Activated CD8-positive, alpha-beta T cell treated with anti-CD3 and anti-CD28 coated beads, Interleukin-2, amount 10 ng/mL, durations not matched to agents 7 days and 5 days (primary cell): ENCODE results near the gene CLIC6. TPM values are rescaled to one million over a fixed set of nuclear protein-coding genes. Genes with fewer than 3 reads are reported as not detected.
A peak's percentile ranks its signal among the peaks of the same experiment; 100 is the strongest.

ENCODE experiments used
- ATAC-seq: fragments of 150-1000 bp; cut with Tn5 transposase; one replicate; pipeline ENCODE4 v1.10.0; 2021; ENCODE audit warnings: moderate library complexity
- CTCF ChIA-PET: fragments of 350-600 bp; sonication (Branson Sonifier 250); formaldehyde crosslinking; loops from one replicate; lab custom pipeline; 2021; ENCODE audit warnings: antibody characterized with exemption; lab: Charles Lee
- POLR2A ChIA-PET: fragments of 350-600 bp; sonication (Branson Sonifier 250); formaldehyde crosslinking; loops from one replicate; lab custom pipeline; 2021; ENCODE audit warnings: antibody characterized with exemption; lab: Charles Lee
- DNase-seq: peaks from one replicate; pipeline ENCODE4 v3.0.0-alpha.2; 2020
- H3K27ac Mint-ChIP-seq: one replicate; pipeline ENCODE4 v1.8.0; 2021; ENCODE audit warnings: mild to moderate bottlenecking, mixed read lengths
- H3K27me3 Mint-ChIP-seq: one replicate; pipeline ENCODE4 v1.8.0; 2021; ENCODE audit warnings: low read depth, mixed read lengths
- H3K36me3 Mint-ChIP-seq: one replicate; pipeline ENCODE4 v1.8.0; 2021; ENCODE audit warnings: low read depth, mixed read lengths
- H3K4me1 Mint-ChIP-seq: one replicate; pipeline ENCODE4 v1.8.0; 2021; ENCODE audit warnings: low read depth, mixed read lengths
- H3K4me3 Mint-ChIP-seq: one replicate; pipeline ENCODE4 v1.8.0; 2021; ENCODE audit warnings: mild to moderate bottlenecking, mixed read lengths
- H3K9me3 Mint-ChIP-seq: one replicate; pipeline ENCODE4 v1.8.0; 2022; ENCODE audit warnings: mixed read lengths; ENCODE audit not compliant: insufficient read depth
- total RNA-seq, 2 experiments: library from RNA; stranded (reverse); gene quantifications; one replicate each; pipeline ENCODE4 v1.2.3, GENCODE V29; 2021

Gene CLIC6
- total RNA-seq, 2 experiments from 2014 or later = 0.08 to 0.21 TPM

DNA sequence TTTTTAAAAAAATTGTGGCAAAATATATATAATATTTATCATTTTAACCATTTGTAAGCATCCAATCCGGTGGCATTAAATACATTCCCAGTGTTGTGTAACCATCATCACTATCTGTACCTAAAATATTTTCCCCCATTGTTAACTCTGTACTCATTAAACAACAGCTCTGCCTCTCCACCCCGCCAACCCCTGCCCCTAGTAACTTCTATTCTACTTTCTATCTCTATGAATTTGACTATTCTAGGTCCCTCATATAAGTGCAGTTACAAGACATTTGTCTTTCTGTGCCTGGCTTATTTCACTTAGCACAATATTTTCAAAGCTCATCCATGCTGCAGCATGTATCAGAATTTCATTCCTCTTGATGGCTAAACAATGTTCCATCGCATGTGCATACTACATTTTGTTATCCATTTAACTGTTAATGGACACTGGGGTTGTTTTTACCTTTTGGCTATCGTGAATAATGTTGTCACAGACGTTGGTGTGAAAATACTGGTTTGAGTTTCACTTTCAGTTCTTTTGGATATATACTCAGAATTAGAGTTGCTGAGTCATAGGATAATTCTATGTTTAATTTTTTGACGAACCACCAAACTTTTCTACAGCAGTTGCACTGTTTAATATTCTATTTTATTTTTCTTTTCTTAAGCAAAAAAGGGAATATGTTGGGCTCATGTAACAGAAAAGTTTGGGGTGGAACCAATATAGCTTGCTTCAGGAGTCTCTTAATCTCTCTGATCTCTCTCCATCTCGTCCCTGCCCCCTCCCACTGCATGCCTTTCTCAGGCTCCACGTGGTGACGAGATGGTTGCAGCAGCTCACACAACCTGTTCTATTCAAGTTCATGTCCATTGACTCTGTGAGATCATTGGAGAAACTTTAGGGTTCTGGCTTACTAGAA is 28.7 kb upstream of the CLIC6 start:
- Mint-ChIP-seq H3K36me3 (peaks cover 4% of the 10 kb centered on the region), H3K9me3 (no peaks in the 10 kb centered on the region), H3K4me1 (peaks cover 25% of the 10 kb centered on the region), H3K4me3 (peak overlapping the region; percentile 59), H3K27me3 (no peaks in the 10 kb centered on the region), H3K27ac (peak overlapping the region; percentile 83)
- peak; percentile 51 for ATAC-seq
- CTCF ChIA-PET = interaction anchor here (1.0 to 2.1 kb wide), 2 partner anchors 9 to 278 kb away, joined by 4 to 8 read pairs; no protein-coding TSS in a partner anchor
- peak; percentile 35 for DNase-seq
- POLR2A ChIA-PET = interaction anchor here (0.9 kb wide), 1 partner anchor 26 kb away, joined by 3 read pairs; no protein-coding TSS in a partner anchor

DNA sequence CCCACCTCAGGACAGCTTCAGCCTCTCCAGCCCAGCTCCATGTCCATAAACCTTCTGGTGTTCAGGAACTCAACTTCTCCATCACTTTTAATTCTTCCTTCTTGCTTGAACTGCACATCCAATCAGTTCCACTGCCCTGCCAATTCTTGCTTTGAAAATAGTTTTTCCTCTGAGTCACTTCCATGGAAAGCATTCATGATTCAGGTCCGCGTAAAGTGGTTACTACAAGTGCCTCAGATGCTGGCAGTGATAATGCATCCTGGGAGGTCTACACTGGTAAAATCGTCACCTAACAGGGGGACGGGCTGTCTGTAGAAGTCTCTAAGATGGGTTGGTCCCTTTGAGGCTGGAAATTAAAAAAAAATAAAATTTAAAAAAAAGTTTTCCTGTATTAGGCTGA is 27.9 kb upstream of the CLIC6 start:
- CTCF ChIA-PET = interaction anchor here (1.2 to 2.1 kb wide), 2 partner anchors 9 to 10 kb away, joined by 3 to 8 read pairs; no protein-coding TSS in a partner anchor
- DNase-seq (no peak), ATAC-seq (no peak)
- Mint-ChIP-seq H3K4me3 (peak overlapping the region; percentile 59), H3K4me1 (peaks cover 25% of the 10 kb centered on the region), H3K36me3 (peaks cover 4% of the 10 kb centered on the region), H3K27ac (peak overlapping the region; percentile 83), H3K27me3 (no peaks in the 10 kb centered on the region), H3K9me3 (no peaks in the 10 kb centered on the region)
- POLR2A ChIA-PET = no interaction called here

DNA sequence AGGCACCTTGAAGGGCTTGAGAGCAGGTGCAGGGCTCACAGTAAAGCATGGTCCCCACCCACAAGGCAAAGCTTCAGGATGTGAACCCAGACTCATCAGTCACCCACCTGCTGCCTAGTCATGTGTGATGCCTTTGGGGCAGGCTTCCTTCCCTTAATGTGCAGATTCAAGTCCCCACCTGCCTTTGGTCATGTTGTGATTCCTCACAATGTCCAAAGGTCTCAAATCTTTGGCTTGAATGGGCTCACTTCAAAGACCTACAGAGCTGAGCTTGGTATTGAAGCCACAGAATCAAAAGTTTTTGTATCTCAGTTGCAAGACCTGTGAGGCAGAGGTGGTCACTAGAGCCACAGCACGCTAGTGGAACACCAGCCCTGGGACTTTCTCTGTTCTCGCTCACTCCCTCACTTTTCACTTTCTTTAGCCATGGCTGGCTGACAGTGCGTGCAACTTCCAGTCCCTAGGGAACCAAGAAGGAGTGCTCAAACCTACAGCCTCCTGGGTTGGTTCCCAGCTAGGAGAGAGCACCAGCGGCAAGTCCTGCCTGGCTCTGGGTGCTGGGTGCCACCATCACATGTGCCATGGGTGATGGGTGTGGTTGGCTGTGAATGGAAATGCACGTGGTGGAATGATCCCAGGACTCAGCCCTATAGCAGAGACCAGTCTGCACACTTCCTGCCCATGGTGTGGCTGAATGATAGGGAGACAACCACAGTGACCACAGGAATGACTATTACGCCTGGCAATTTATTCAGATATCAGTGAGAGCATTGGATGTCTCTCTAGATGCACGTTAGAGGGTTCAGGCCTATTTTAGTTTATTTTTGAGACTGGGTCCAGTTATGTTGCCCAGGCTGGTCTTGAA is 26.4 kb upstream of the CLIC6 start:
- POLR2A ChIA-PET = no interaction called here
- ATAC-seq = no peak
- H3K9me3 Mint-ChIP-seq = no peaks in the 10 kb centered on the region
- peaks cover 22% of the 10 kb centered on the region for H3K4me1 Mint-ChIP-seq
- H3K27ac Mint-ChIP-seq = no peak overlapping the region
- no peak for DNase-seq
- H3K4me3 Mint-ChIP-seq = no peak overlapping the region
- peaks cover 2% of the 10 kb centered on the region for H3K27me3 Mint-ChIP-seq
- peaks cover 4% of the 10 kb centered on the region for H3K36me3 Mint-ChIP-seq
- CTCF ChIA-PET = interaction anchor here (1.2 kb wide), 1 partner anchor 7 kb away, joined by 3 read pairs; no protein-coding TSS in a partner anchor

DNA sequence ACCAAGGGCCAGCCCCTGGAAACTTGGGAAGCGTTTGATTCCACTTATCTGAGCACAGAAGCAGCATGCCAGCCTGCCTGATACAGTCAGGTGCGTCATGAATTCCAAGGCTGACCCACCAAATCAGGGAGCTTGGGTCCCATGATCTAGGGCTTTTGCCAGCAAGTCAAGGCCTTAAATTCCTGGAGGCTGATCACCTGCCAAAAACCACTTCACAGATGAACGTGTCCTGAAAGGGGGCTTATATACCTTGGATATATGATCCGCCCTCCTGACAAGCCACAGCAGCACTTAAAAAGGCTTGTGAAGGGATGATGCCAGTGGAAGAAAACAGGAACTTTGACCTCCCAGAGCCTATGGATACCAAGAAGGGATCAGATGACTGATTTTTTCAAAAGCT is 24.0 kb upstream of the CLIC6 start:
- POLR2A ChIA-PET = no interaction called here
- ATAC-seq = no peak
- CTCF ChIA-PET = no interaction called here

DNA sequence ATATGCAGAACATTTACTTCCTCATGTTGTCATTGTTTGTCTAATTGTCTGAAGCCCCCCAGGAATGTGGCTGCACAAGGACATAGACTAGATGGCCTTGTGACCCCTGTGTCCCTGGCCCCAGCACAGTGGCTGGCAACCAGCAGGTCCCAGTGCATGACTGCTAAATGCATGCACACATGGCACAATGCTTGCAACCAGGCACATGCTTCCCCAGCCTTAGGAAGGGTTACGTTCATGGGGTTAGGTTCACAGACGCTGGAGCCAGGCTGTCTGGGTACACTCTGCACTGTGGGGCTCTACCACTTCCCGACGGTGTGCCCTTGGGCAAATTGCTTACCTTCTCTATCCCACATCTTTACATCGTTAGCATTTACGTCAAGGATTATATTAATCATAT is 21.2 kb upstream of the CLIC6 start:
- DNase-seq (no peak), ATAC-seq (no peak)
- peaks cover 2% of the 10 kb centered on the region for H3K4me1 Mint-ChIP-seq
- ChIA-PET POLR2A (no interaction called here), CTCF (no interaction called here)
- no peak overlapping the region for H3K27ac Mint-ChIP-seq
- peaks cover 4% of the 10 kb centered on the region for H3K9me3 Mint-ChIP-seq
- no peaks in the 10 kb centered on the region for H3K36me3 Mint-ChIP-seq
- H3K27me3 Mint-ChIP-seq = peaks cover 24% of the 10 kb centered on the region
- H3K4me3 Mint-ChIP-seq = no peak overlapping the region

More for the DNA sequence above, 24.0 kb upstream of the CLIC6 start:
- no peak overlapping the region for H3K27ac Mint-ChIP-seq
- no peak overlapping the region for H3K4me3 Mint-ChIP-seq
- peaks cover 13% of the 10 kb centered on the region for H3K4me1 Mint-ChIP-seq
- DNase-seq = no peak
- peaks cover 12% of the 10 kb centered on the region for H3K27me3 Mint-ChIP-seq
- H3K9me3 Mint-ChIP-seq = no peaks in the 10 kb centered on the region
- H3K36me3 Mint-ChIP-seq = peaks cover 4% of the 10 kb centered on the region

DNA sequence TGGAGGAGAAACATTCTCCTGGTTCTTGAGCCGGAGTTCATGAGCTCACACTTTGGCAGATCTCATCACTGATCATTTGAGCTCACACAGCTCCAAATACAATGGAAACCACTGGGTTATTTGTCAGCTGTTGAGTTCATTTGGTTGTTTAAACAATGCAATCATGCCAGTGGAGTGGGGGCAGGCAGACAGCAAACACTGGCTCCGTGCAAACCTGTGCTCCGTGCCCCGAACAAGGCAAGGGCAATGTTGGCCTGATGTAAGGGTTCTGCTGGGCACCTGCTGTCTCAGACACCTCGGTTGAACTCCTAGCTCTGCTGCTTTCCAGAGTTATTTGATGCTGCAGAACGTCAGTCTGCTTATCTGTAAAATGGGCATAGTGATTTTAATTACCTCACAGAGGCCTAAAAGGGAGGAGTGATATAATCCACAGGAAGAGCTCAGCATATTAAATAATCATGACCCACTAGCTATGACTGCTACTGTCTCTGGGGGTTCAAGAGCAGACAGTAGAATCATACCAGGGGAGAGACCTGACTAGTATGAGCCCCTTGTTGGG is 20.0 kb upstream of the CLIC6 start:
- DNase-seq (no peak), ATAC-seq (no peak)
- H3K36me3 Mint-ChIP-seq = no peaks in the 10 kb centered on the region
- ChIA-PET CTCF (interaction anchor here (1.0 kb wide), 1 partner anchor 18 kb away, joined by 5 read pairs; no protein-coding TSS in a partner anchor), POLR2A (no interaction called here)
- H3K9me3 Mint-ChIP-seq = peaks cover 4% of the 10 kb centered on the region
- H3K4me3 Mint-ChIP-seq = no peak overlapping the region
- peaks cover 2% of the 10 kb centered on the region for H3K4me1 Mint-ChIP-seq
- H3K27ac Mint-ChIP-seq = no peak overlapping the region
- H3K27me3 Mint-ChIP-seq = peaks cover 25% of the 10 kb centered on the region

DNA sequence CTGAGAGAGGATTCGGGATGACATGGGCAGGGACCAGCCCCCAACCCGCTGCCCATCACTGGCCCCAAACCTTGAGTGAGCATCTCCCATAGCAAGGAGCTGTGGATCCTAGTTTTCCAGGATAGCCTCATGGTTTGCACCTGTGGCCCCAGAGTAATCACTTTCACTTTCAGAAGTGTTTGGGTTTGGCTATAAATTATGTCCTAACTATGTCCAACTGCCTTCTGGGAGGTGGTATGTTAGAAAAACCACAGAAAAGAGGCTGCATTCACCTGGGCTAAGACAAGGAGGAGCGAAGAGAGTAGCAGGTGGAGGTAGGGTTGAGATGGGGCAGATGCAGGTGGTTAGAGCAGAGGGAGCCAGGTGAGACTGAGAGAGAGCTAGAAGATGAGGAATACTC is 19.4 kb upstream of the CLIC6 start:
- peaks cover 2% of the 10 kb centered on the region for H3K4me1 Mint-ChIP-seq
- ChIA-PET CTCF (interaction anchor here (0.7 to 0.9 kb wide), 2 partner anchors 8 to 18 kb away, joined by 3 read pairs; no protein-coding TSS in a partner anchor), POLR2A (no interaction called here)
- no peak overlapping the region for H3K4me3 Mint-ChIP-seq
- H3K27ac Mint-ChIP-seq = no peak overlapping the region
- DNase-seq (no peak), ATAC-seq (no peak)
- H3K36me3 Mint-ChIP-seq = no peaks in the 10 kb centered on the region
- peaks cover 4% of the 10 kb centered on the region for H3K9me3 Mint-ChIP-seq
- H3K27me3 Mint-ChIP-seq = peaks cover 26% of the 10 kb centered on the region

DNA sequence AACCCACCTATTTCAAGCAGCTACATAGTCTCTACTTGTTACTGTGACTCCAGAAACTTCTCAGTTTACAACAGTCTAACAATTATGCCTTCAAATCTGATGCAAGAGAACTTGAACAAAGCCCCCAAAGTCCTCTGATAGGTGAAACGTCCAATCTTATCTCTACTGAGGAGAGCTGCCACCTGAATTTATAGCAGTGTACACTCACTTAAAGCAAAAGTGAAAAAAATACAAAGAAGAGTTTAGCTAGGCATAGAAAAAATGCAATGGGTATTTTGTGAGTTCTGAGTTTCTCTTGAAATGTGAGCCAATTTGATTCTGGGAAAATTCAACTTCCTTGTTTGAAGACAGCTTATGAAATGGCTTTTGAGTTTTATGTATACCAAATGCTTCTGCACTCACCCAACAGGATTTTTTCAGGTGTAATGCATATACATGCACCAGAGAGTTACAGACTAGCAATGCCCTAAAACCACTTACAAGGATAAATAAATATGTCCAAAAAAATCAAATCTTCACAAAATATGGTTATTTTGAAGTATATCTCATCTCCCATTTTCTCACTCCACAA is 17.8 kb upstream of the CLIC6 start:
- ATAC-seq = no peak

DNA sequence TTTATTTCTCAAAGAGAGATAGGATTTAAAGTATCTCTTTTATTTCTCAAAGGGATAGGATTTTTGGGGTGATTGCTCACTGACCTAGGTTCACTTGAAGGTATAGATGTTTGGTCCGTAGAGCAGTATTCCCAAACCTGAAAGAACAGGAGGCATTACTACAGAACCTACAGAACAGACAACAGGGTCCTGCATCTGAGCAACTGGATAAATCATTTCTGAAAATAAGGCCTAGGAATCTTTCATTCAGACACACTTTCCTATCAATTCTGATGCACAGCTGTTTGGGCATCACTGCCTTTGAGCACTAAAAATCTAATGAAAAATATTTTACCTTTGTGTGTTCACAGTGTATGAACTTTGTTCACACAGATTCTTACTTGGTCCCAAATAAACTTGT is 17.2 kb upstream of the CLIC6 start:
- DNase-seq = no peak
- POLR2A ChIA-PET = no interaction called here
- peaks cover 2% of the 10 kb centered on the region for H3K4me1 Mint-ChIP-seq
- ATAC-seq = no peak
- CTCF ChIA-PET = interaction anchor here (1.1 kb wide), 1 partner anchor 290 kb away, joined by 4 read pairs; no protein-coding TSS in a partner anchor
- peaks cover 4% of the 10 kb centered on the region for H3K9me3 Mint-ChIP-seq
- no peak overlapping the region for H3K27ac Mint-ChIP-seq
- no peaks in the 10 kb centered on the region for H3K36me3 Mint-ChIP-seq
- H3K4me3 Mint-ChIP-seq = no peak overlapping the region
- H3K27me3 Mint-ChIP-seq = peaks cover 27% of the 10 kb centered on the region

More for the DNA sequence above, 17.8 kb upstream of the CLIC6 start:
- ChIA-PET POLR2A (no interaction called here), CTCF (interaction anchor here (1.1 kb wide), 1 partner anchor 289 kb away, joined by 4 read pairs; no protein-coding TSS in a partner anchor)
- Mint-ChIP-seq H3K4me3 (no peak overlapping the region), H3K36me3 (no peaks in the 10 kb centered on the region), H3K27ac (no peak overlapping the region), H3K27me3 (peaks cover 26% of the 10 kb centered on the region), H3K9me3 (peaks cover 4% of the 10 kb centered on the region), H3K4me1 (peaks cover 2% of the 10 kb centered on the region)
- no peak for DNase-seq

DNA sequence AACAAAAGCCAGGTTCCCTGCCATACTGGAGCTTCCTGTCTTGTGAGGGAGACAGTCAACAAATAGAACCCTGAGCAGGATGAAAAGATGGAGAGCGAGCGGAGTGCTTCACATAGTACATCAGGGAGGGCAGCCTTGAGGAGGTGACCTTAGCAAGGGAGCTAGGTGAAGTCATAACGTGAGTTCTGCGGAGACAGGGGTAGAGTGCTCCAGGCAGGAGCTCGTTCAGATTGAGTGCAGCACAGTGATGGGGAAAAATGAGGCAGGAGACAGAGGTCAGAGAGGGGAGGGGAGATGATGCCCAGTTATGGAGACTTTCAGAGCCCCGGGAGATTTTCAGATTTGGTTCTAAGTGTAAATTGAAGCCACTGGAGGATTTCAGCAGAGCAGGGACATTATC is 15.3 kb upstream of the CLIC6 start:
- Mint-ChIP-seq H3K36me3 (no peaks in the 10 kb centered on the region), H3K27me3 (peaks cover 33% of the 10 kb centered on the region), H3K4me1 (peaks cover 2% of the 10 kb centered on the region), H3K9me3 (peaks cover 4% of the 10 kb centered on the region), H3K4me3 (no peak overlapping the region), H3K27ac (no peak overlapping the region)
- CTCF ChIA-PET = no interaction called here
- ATAC-seq (no peak), DNase-seq (no peak)
- POLR2A ChIA-PET = no interaction called here

DNA sequence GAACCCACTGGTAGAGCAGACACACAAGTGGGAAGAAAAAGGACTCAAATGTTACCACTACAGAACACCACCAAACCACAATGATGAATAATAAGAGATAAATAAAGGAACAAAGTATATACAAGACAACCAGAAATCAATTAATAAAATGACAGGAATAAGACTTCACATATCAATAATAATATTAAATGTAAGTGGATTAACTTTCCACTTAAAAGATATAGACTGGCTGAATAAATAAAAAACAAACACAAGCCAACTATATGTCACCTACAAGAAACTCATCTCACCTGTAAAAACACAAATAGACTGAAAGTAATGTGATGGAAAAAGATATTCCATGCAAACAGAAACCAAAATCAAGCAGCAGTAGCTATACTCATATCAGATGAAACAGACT is 6.9 kb upstream of the CLIC6 start:
- Mint-ChIP-seq H3K4me3 (no peak overlapping the region), H3K9me3 (peaks cover 22% of the 10 kb centered on the region), H3K27me3 (peaks cover 51% of the 10 kb centered on the region), H3K36me3 (peaks cover 4% of the 10 kb centered on the region), H3K27ac (no peak overlapping the region), H3K4me1 (no peaks in the 10 kb centered on the region)
- DNase-seq (no peak), ATAC-seq (no peak)
- POLR2A ChIA-PET = no interaction called here
- CTCF ChIA-PET = no interaction called here
